ENCODE data around the gene VPS52.

Gene VPS52

DNA sequence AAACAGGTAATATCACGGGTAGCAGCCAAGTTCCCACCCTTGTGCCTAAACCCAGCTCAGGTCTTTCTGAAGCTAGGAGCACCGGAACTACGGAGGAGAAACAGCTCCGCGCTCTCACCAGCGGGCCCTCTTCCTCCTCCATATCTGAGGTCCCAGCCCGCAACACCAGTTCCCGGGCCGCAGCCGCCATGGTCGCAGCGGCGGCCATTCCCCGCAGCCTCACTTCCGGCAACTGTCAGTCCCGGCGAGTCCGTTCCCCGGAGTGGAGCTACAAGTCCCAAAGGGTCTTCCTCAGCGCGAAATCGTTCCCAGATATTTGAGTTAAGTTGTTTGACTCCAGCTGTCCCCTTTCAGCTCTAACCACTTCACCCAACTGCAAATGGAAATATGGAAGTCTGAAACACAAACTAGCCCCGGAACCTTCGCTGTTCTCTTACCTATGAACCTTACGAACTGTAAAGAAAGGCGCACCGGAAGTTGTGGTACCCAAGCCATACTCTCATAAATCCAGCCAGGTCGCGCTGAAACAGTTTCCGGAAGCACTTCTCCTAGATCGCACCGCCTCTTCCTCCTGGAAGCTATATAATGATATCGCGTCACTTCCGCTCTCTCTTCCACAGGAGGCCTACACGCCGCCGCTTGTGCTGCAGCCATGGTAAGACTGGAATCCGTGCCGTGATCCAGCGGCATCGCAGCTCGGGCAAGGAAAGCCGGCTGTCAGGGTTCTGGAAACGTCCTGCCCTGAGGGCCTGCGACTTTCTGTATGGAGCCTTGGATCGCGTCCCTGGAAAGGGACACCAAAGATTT lies at the start of gene VPS52, which contains the start of gene RPS18 (continued):
- TF ChIP-seq ZNF341 (tag by site-specific recombination; IDR thresholded peaks at IDR 0.05; ENCODE audit: low read depth) (peak; percentile 47; the same call in 1 of the 2 replicates), ZSCAN4 (tag by site-specific recombination; IDR thresholded peaks at IDR 0.05) (peak; percentile 39), ZNF558 (tag by site-specific recombination; IDR thresholded peaks at IDR 0.05) (peak; percentile 70), HOXD13 (CRISPR knock-in tag; IDR thresholded peaks at IDR 0.05; ENCODE audit: borderline replicate concordance) (peak; percentile 92; the same call in 1 of the 2 replicates), PRDM10 (tag by site-specific recombination; IDR thresholded peaks at IDR 0.05) (peak; percentile 40; the same call in 1 of the 2 replicates), ZBTB20 (tag by site-specific recombination; IDR thresholded peaks at IDR 0.05) (peak; percentile 100), YY2 (tag by site-specific recombination; IDR thresholded peaks at IDR 0.05) (peak; percentile 99), YY1 (tag by site-specific recombination; IDR thresholded peaks at IDR 0.05) (peak; percentile 99), ZNF677 (tag by site-specific recombination; IDR thresholded peaks at IDR 0.05) (no peak), WT1 (tag by site-specific recombination; IDR thresholded peaks at IDR 0.05) (peak; percentile 10; the same call in 1 of the 2 replicates), CTCF (tag by site-specific recombination; IDR thresholded peaks at IDR 0.05) (peak; percentile 49; the same call in 1 of the 2 replicates), ZBTB17 (tag by site-specific recombination; IDR thresholded peaks at IDR 0.05) (peak; percentile 86), MYNN (tag by site-specific recombination; IDR thresholded peaks at IDR 0.05; ENCODE audit: borderline replicate concordance) (peak; percentile 40; the same call in 1 of the 2 replicates), ELK4 (IDR thresholded peaks at IDR 0.05; ENCODE audit: borderline replicate concordance, low read depth, low read length) (0 out of 2 replicates have a peak, but pooled peaks have one; percentile 15), GLIS2 (tag by site-specific recombination; IDR thresholded peaks at IDR 0.05) (no peak), ZNF530 (tag by site-specific recombination; IDR thresholded peaks at IDR 0.05; ENCODE audit: low read depth) (0 out of 2 replicates have a peak, but pooled peaks have one; percentile 8), ZNF10 (tag by site-specific recombination; IDR thresholded peaks at IDR 0.05) (no peak), ZNF394 (tag by site-specific recombination; IDR thresholded peaks at IDR 0.05; ENCODE audit: borderline replicate concordance) (peak; percentile 73), ZNF18 (tag by site-specific recombination; IDR thresholded peaks at IDR 0.05) (0 out of 2 replicates have a peak, but pooled peaks have one; percentile 18), ZNF501 (tag by site-specific recombination; IDR thresholded peaks at IDR 0.05) (peak; percentile 99), HOXC10 (CRISPR knock-in tag; IDR thresholded peaks at IDR 0.05) (peak; percentile 91), ZNF157 (tag by site-specific recombination; IDR thresholded peaks at IDR 0.05) (no peak)
- TF ChIP-seq, protein P1, sequence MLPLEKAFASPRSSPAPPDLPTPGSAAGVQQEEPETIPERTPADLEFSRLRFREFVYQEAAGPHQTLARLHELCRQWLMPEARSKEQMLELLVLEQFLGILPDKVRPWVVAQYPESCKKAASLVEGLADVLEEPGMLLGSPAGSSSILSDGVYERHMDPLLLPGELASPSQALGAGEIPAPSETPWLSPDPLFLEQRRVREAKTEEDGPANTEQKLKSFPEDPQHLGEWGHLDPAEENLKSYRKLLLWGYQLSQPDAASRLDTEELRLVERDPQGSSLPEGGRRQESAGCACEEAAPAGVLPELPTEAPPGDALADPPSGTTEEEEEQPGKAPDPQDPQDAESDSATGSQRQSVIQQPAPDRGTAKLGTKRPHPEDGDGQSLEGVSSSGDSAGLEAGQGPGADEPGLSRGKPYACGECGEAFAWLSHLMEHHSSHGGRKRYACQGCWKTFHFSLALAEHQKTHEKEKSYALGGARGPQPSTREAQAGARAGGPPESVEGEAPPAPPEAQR (tag by site-specific recombination; IDR thresholded peaks at IDR 0.05), result peak; percentile 89
- TF ChIP-seq, protein P2, sequence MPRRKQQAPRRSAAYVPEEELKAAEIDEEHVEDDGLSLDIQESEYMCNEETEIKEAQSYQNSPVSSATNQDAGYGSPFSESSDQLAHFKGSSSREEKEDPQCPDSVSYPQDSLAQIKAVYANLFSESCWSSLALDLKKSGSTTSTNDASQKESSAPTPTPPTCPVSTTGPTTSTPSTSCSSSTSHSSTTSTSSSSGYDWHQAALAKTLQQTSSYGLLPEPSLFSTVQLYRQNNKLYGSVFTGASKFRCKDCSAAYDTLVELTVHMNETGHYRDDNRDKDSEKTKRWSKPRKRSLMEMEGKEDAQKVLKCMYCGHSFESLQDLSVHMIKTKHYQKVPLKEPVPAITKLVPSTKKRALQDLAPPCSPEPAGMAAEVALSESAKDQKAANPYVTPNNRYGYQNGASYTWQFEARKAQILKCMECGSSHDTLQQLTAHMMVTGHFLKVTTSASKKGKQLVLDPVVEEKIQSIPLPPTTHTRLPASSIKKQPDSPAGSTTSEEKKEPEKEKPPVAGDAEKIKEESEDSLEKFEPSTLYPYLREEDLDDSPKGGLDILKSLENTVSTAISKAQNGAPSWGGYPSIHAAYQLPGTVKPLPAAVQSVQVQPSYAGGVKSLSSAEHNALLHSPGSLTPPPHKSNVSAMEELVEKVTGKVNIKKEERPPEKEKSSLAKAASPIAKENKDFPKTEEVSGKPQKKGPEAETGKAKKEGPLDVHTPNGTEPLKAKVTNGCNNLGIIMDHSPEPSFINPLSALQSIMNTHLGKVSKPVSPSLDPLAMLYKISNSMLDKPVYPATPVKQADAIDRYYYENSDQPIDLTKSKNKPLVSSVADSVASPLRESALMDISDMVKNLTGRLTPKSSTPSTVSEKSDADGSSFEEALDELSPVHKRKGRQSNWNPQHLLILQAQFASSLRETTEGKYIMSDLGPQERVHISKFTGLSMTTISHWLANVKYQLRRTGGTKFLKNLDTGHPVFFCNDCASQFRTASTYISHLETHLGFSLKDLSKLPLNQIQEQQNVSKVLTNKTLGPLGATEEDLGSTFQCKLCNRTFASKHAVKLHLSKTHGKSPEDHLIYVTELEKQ (tag by site-specific recombination; IDR thresholded peaks at IDR 0.05; ENCODE audit: borderline replicate concordance), result peak; percentile 70; the same call in 1 of the 2 replicates
